ENCODE results near the gene TCHHL1. TPM values are rescaled to one million over a fixed set of nuclear protein-coding genes. Genes with fewer than 3 reads are reported as not detected.

Gene TCHHL1
- total and polyA plus RNA-seq, 9 of the 15 experiments (the other 6 are each of a cell fraction or from before 2014, with no cell fraction given): not detected

DNA sequence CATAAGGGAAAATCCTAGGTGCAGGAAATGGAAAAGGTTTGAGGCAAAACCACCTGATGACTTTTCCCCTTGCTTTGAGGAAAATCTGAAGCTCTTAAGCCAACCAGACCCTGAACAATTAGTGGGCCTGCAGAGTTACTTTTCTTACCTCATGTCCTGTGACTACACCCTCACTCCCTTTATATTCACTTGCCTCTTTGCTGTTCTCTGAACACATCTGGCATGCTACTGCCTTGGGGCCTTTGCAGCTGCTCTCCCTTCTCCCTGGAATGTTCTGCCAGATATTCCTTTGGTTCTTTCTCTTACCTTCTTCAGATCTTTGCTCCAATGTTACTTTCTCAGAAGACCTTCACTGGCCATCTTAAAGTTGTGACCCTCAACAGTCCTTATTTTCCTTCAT is 48.4 kb upstream of the TCHHL1 start:
- CTCF ChIA-PET (ENCODE audit: low intra/inter-chr PET ratio): no interaction called here
- FAIRE-seq: no peak
- H3K27ac ChIP-seq (ENCODE audit: extremely low read depth, low read depth, low read length): no peak overlapping the region
- ATAC-seq: no peak
- in situ Hi-C loops (cut with MboI) (no loop called here), intact Hi-C loops (cut with micrococcal nuclease) (no loop called here)
- no TSS peak for BruUV-seq (replicated peaks)
- H3K4me1 ChIP-seq (replicated peaks in 1 of 2; ENCODE audit: control insufficient read depth in 2 of 2, insufficient read depth in 2 of 2, low read length in 2 of 2): no peaks in the 10 kb centered on the region
- H3K36me3 ChIP-seq (ENCODE audit: control insufficient read depth, insufficient read depth, low read length): no peaks in the 10 kb centered on the region
- no peak overlapping the region for H3K4me3 ChIP-seq
- H3K27me3 ChIP-seq (ENCODE audit: control insufficient read depth in 2 of 2, insufficient read depth in 2 of 2, low read length in 2 of 2): no peaks in the 10 kb centered on the region
- no peak overlapping the region for H2AFZ ChIP-seq (ENCODE audit: low read depth, low read length)
- no peak for DNase-seq (ENCODE audit: extremely low read depth in 1 of 4, low spot score in 3 of 4)
- no peak overlapping the region for H3K9ac ChIP-seq (ENCODE audit: insufficient read depth in 1 of 2, low read depth in 2 of 2, low read length in 2 of 2)
- TF ChIP-seq TRIM28 (IDR thresholded peaks at IDR 0.05): no peak
- no peak for TF ChIP-seq NR2C1 (IDR thresholded peaks at IDR 0.05)
- TF ChIP-seq NR2C1 (tag; IDR thresholded peaks at IDR 0.05): no peak
- no peak for TF ChIP-seq ERF (CRISPR knock-in tag; IDR thresholded peaks at IDR 0.05)
- TF ChIP-seq PCBP1 (IDR thresholded peaks at IDR 0.05; ENCODE audit: low read depth, low read length, poor library complexity, severe bottlenecking): no peak
- TF ChIP-seq EHMT2 (IDR thresholded peaks at IDR 0.05): no peak
- TF ChIP-seq, protein P1, sequence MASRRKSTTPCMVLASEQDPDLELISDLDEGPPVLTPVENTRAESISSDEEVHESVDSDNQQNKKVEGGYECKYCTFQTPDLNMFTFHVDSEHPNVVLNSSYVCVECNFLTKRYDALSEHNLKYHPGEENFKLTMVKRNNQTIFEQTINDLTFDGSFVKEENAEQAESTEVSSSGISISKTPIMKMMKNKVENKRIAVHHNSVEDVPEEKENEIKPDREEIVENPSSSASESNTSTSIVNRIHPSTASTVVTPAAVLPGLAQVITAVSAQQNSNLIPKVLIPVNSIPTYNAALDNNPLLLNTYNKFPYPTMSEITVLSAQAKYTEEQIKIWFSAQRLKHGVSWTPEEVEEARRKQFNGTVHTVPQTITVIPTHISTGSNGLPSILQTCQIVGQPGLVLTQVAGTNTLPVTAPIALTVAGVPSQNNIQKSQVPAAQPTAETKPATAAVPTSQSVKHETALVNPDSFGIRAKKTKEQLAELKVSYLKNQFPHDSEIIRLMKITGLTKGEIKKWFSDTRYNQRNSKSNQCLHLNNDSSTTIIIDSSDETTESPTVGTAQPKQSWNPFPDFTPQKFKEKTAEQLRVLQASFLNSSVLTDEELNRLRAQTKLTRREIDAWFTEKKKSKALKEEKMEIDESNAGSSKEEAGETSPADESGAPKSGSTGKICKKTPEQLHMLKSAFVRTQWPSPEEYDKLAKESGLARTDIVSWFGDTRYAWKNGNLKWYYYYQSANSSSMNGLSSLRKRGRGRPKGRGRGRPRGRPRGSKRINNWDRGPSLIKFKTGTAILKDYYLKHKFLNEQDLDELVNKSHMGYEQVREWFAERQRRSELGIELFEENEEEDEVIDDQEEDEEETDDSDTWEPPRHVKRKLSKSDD (conservative IDR thresholded peaks at IDR 0.05; ENCODE audit: low read length): no peak
- no peak for TF ChIP-seq STAT5B (CRISPR knock-in tag; IDR thresholded peaks at IDR 0.05)
- TF ChIP-seq ZNF124 (CRISPR knock-in tag; IDR thresholded peaks at IDR 0.05): no peak
- TF ChIP-seq NFE2L1 (tag; IDR thresholded peaks at IDR 0.05; ENCODE audit: borderline replicate concordance, low read depth): no peak
- no peak for TF ChIP-seq ETS2 (tag; IDR thresholded peaks at IDR 0.05; ENCODE audit: borderline replicate concordance, poor library complexity, severe bottlenecking)
- no peak for TF ChIP-seq TRIM24 (IDR thresholded peaks at IDR 0.05)
- no peak for TF ChIP-seq TEAD2 (tag; IDR thresholded peaks at IDR 0.05)
- no peak for TF ChIP-seq BCOR (IDR thresholded peaks at IDR 0.05)
- no peak for TF ChIP-seq CREM (IDR thresholded peaks at IDR 0.05; ENCODE audit: low read depth)
- no peak for TF ChIP-seq SREBF2 (CRISPR knock-in tag; IDR thresholded peaks at IDR 0.05)
- TF ChIP-seq GTF2E2 (tag; IDR thresholded peaks at IDR 0.05): no peak
- no peaks in the 10 kb centered on the region for H3K79me2 ChIP-seq (ENCODE audit: control insufficient read depth, insufficient read depth, low read length)
- no peaks in the 10 kb centered on the region for H3K9me1 ChIP-seq (ENCODE audit: control insufficient read depth, insufficient read depth, low read length)
- no peaks in the 10 kb centered on the region for H4K20me1 ChIP-seq (replicated peaks; ENCODE audit: control insufficient read depth, insufficient read depth, low read length)
- no peaks in the 10 kb centered on the region for H3K9me3 ChIP-seq (replicated peaks; ENCODE audit: control insufficient read depth, insufficient read depth, low read depth, low read length)
- POLR2A ChIA-PET: no interaction called here
- no peak overlapping the region for H3K4me2 ChIP-seq (ENCODE audit: insufficient read depth, low read length)
